ENCODE measurements around the gene NCF1. TPM values are rescaled to one million over a fixed set of nuclear protein-coding genes. Genes with fewer than 3 reads are reported as not detected.

The NCF1 gene
- polyA plus RNA-seq, 1 experiment, result not detected

Other genes starting within 250 kb of the NCF1 start
- gene GTF2I, start 116.3 kb upstream of the NCF1 start, polyA plus RNA-seq (2011; rRNA removed), result 30.7 and 37.4 TPM in 2 replicates
- 15.3 and 17.6 TPM in 2 replicates for gene GTF2IRD2, start 77.6 kb downstream of the NCF1 start, polyA plus RNA-seq (2011; rRNA removed)
- gene CASTOR2, start 190.7 kb downstream of the NCF1 start, polyA plus RNA-seq (2011; rRNA removed), result 3.0 and 5.7 TPM in 2 replicates